Measurements from ENCODE around the gene KPNA5. TPM values are rescaled to one million over a fixed set of nuclear protein-coding genes. Genes with fewer than 3 reads are reported as not detected.

KPNA5 gene
- total RNA-seq, 4 donors from 2014 or later = 6.1 to 11.8 (median 9.6) TPM

GRCh38 chr6:116763906-116764628 is 83.1 kb downstream of the KPNA5 start:
- WGBS = 88% methylated on average over 11 of the region's 11 CpGs
- peaks cover 31% of the 10 kb centered on the region for H3K27me3 ChIP-seq
- H3K9me3 ChIP-seq = no peaks in the 10 kb centered on the region
- no peak overlapping the region for H3K27ac ChIP-seq
- H3K36me3 ChIP-seq = no peaks in the 10 kb centered on the region
- TF ChIP-seq EP300 (IDR thresholded peaks at IDR 0.05) = no peak
- no peak for TF ChIP-seq CTCF (IDR thresholded peaks at IDR 0.05)
- TF ChIP-seq POLR2AphosphoS5 (IDR thresholded peaks at IDR 0.05) = no peak
- DNase-seq (ENCODE audit: low spot score in 2 of 2) = no peak
- H3K4me3 ChIP-seq = peak overlapping the region; percentile 52
- H3K4me1 ChIP-seq = peaks cover 16% of the 10 kb centered on the region

GRCh38 chr6:116764629-116764960 is 83.6 kb downstream of the KPNA5 start:
- H3K27ac ChIP-seq = no peak overlapping the region

GRCh38 chr6:116764961-116765841 is 84.2 kb downstream of the KPNA5 start, which contains the start of gene FAM162B:
Gene FAM162B, minus strand, starts transcription at chr6:116765719. Its CDS starts 143 bp downstream, at chr6:116765576.
- Histone ChIP-seq H3K36me3 (no peaks in the 10 kb centered on the region), H3K4me3 (peak within 1 kb of the TSS; percentile 52), H3K27ac (no peak within 1 kb of the TSS), H3K4me1 (peaks cover 16% of the 10 kb centered on the region), H3K27me3 (peaks cover 31% of the 10 kb centered on the region), H3K9me3 (no peaks in the 10 kb centered on the region)
- no peak for TF ChIP-seq CTCF (IDR thresholded peaks at IDR 0.05)
- TF ChIP-seq POLR2A (IDR thresholded peaks at IDR 0.05) = no peak
- TF ChIP-seq EP300 (IDR thresholded peaks at IDR 0.05) = no peak
- TF ChIP-seq POLR2AphosphoS5 (IDR thresholded peaks at IDR 0.05) = no peak
- 0% methylated on average over 2 of the region's 89 CpGs for WGBS
- no peak for DNase-seq (ENCODE audit: low spot score in 2 of 2)

More at GRCh38 chr6:116764629-116764960, 83.6 kb downstream of the KPNA5 start:
- WGBS = 76% methylated on average over 4 of the region's 19 CpGs
- no peak for TF ChIP-seq EP300 (IDR thresholded peaks at IDR 0.05)
- no peak for TF ChIP-seq CTCF (IDR thresholded peaks at IDR 0.05)
- no peak for TF ChIP-seq POLR2AphosphoS5 (IDR thresholded peaks at IDR 0.05)
- TF ChIP-seq POLR2A (IDR thresholded peaks at IDR 0.05) = no peak
- Histone ChIP-seq H3K4me3 (peak overlapping the region; percentile 52), H3K4me1 (peaks cover 16% of the 10 kb centered on the region), H3K9me3 (no peaks in the 10 kb centered on the region), H3K36me3 (no peaks in the 10 kb centered on the region), H3K27me3 (peaks cover 31% of the 10 kb centered on the region)
- DNase-seq (ENCODE audit: low spot score in 2 of 2) = no peak

GRCh38 chr6:116766506-116767176 is 85.6 kb downstream of the KPNA5 start:
- Histone ChIP-seq H3K9me3 (no peaks in the 10 kb centered on the region), H3K36me3 (no peaks in the 10 kb centered on the region), H3K4me1 (peaks cover 16% of the 10 kb centered on the region), H3K27me3 (peaks cover 31% of the 10 kb centered on the region), H3K4me3 (no peak overlapping the region), H3K27ac (no peak overlapping the region)
- WGBS = 55% methylated on average over 5 of the region's 5 CpGs
- DNase-seq (ENCODE audit: low spot score in 2 of 2) = no peak
- no peak for TF ChIP-seq POLR2AphosphoS5 (IDR thresholded peaks at IDR 0.05)
- TF ChIP-seq POLR2A (IDR thresholded peaks at IDR 0.05) = no peak
- no peak for TF ChIP-seq EP300 (IDR thresholded peaks at IDR 0.05)
- no peak for TF ChIP-seq CTCF (IDR thresholded peaks at IDR 0.05)
